ENCODE data around the gene CLPTM1L.

CLPTM1L gene

GRCh38 chr5:1344975-1345838 is at the start of gene CLPTM1L:
Gene CLPTM1L (minus strand): TSS chr5:1345099. CDS start chr5:1344841, 258 bp downstream.
- DNase-seq = peak; percentile 80

- DNase-seq = no peak
Measured at GRCh38 chr5:1393571-1394501, 48.9 kb upstream of the CLPTM1L start.

- DNase-seq = no peak
Measured at GRCh38 chr5:1392801-1393565, 48.1 kb upstream of the CLPTM1L start.

GRCh38 chr5:1392261-1392660 is 47.4 kb upstream of the CLPTM1L start:
- DNase-seq = no peak

GRCh38 chr5:1391691-1392090 is 46.8 kb upstream of the CLPTM1L start:
- DNase-seq = no peak

GRCh38 chr5:1390861-1391600 is 46.1 kb upstream of the CLPTM1L start:
- DNase-seq = no peak

GRCh38 chr5:1390333-1390732 is 45.4 kb upstream of the CLPTM1L start:
- no peak for DNase-seq

- DNase-seq = no peak
Measured at GRCh38 chr5:1388383-1388967, 43.6 kb upstream of the CLPTM1L start.

GRCh38 chr5:1387876-1388275 is 43.0 kb upstream of the CLPTM1L start:
- no peak for DNase-seq

- DNase-seq = no peak
Measured at GRCh38 chr5:1387059-1387755, 42.3 kb upstream of the CLPTM1L start.

GRCh38 chr5:1386274-1386717 is 41.4 kb upstream of the CLPTM1L start:
- peak; percentile 81 for DNase-seq

GRCh38 chr5:1385395-1386273 is 40.7 kb upstream of the CLPTM1L start:
- peak; percentile 81 for DNase-seq

- no peak for DNase-seq
Measured at GRCh38 chr5:1384521-1384920, 39.6 kb upstream of the CLPTM1L start.

- DNase-seq = no peak
Measured at GRCh38 chr5:1383886-1384401, 39.0 kb upstream of the CLPTM1L start.

GRCh38 chr5:1383344-1383743 is 38.4 kb upstream of the CLPTM1L start:
- no peak for DNase-seq

- DNase-seq = no peak
Measured at GRCh38 chr5:1382248-1382700, 37.4 kb upstream of the CLPTM1L start.

GRCh38 chr5:1381370-1382247 is 36.7 kb upstream of the CLPTM1L start:
- DNase-seq = no peak

- DNase-seq = no peak
Measured at GRCh38 chr5:1380910-1381309, 36.0 kb upstream of the CLPTM1L start.

All from CD4-positive, alpha-beta T cell treated with Interleukin-4 for 4 hours (primary cell).